Embryonic facial prominence (tissue), 1 donor: ENCODE results near the gene PACSIN3.
"Not testable (repeated sequence)": the region's sequence is repeated elsewhere in the genome, so short reads cannot be mapped to it uniquely, and the experiment has no call there.

ENCODE experiments used
- DNase-seq: peaks from one replicate; pipeline ENCODE4 v3.0.0-alpha.2; 2016; ENCODE audit errors: extremely low spot score

Gene PACSIN3

DNA sequence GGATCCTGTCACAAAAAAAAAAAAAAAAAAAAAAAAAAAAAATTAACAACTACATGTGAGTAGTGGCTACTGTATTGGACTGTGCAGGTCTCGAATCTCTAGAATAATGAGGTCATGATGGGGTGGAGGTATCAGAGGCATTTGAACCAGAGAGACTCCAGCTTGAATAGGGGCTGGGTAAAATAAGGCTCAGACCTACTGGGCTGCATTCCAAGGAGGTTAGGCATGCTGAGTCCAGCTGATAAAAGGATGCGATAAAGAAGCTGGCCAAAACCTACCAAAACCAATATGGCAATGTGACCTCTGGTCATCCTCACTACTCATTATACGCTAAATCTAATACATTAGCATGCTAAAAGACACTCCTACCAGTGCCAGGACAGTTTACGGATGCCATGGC lies 5.9 kb upstream of the PACSIN3 start:
- DNase-seq = no peak

- DNase-seq = not testable (repeated sequence)
Observed at GRCh38 chr11:47191137-47191536, 4.9 kb upstream of the PACSIN3 start.

DNA sequence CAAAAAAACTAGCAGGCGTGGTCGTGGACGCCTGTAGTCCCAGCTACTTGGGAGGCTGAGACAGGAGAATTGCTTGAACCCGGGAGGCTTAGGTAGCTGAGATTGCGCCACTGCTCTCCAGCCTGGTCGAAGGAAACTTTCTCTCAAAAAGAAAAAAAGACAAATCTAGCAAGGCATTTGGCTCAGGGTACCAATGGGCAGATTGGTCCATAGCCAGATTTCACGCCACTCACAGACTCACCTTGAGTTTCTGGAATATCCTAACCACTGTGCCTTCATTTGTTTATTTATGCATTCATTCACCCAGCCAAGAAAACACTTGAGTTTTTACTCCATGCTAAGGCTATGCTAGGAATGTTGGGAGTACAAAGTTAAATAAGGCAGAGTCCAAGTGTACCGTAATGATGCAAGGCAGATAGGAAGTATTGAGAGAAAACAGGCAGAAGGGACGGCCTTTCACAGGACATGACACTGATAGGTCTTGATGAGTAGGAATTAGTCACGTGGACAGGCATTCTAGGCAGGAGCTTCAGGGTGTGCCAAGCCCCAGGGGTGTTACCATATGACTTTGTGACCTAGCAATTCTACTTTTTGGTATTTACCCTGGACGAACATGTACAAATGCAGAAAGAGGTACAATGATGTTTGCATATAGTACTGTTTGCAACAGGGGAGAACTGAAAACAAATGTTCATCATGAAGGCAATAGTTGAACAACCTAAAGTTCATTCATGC lies 3.0 kb upstream of the PACSIN3 start:
- no peak for DNase-seq

- no peak for DNase-seq
Observed at GRCh38 chr11:47188259-47188658, 2.0 kb upstream of the PACSIN3 start.

DNA sequence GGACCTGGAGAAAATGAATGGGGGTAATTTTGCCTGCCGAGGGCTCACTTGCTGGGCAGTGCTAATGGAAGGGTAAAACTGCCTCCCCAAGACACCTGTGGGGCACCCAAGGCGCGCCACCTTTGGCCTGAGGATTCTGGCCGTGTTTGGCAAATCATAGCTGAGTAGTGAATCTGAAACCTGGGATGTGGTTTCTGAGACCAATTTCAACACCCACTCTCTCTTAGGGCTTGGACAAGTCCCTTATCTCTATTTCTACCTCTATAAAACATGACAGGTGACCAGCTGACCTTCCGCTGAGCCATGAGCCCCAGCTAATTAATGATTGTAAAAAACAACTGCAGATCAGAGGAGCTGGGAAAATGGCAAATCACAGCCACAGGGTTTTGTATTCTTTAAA lies 1.5 kb upstream of the PACSIN3 start:
- DNase-seq = no peak

GRCh38 chr11:47186700-47187695 lies 764 bp upstream of the PACSIN3 start:
- DNase-seq = peak; percentile 39

DNA sequence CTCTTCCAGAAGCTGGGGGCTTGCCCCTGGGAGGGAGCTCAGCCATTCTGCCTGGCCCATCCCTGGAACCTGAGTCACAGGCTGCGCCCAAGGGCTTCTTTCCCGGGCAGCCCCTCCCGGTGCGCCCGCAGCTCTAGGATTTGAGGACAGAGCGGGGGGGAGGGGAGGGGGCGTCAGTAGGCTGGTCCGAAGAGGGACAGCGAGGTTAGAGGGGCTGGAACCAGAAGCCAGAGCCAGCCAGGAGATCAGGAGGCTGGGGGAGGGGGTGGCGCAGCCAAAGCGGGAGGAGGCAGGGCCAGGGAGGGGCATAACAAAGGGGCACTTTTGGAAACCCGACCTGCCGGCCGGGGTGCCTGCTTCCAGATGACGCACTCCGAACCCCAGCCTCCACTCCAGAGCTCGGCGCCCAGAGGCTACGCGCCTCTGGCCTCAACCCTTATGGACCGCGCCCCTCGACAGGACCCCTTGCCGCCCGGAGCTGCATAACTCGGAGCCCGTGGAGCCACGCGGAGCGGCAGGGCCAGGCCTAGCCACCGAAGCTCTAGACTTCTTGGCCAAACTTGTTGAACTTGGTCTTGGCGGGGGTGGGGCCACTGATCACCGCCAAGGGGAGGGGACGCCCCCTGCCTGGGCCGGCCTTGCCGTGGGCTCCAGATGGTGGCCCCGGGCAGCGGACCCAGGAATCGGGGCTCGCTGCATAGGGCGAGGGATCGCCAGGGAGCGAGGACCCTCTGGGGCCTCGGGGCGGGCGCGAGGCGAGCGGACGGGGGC lies 744 bp downstream of the PACSIN3 start:
- peak; percentile 34 for DNase-seq

DNA sequence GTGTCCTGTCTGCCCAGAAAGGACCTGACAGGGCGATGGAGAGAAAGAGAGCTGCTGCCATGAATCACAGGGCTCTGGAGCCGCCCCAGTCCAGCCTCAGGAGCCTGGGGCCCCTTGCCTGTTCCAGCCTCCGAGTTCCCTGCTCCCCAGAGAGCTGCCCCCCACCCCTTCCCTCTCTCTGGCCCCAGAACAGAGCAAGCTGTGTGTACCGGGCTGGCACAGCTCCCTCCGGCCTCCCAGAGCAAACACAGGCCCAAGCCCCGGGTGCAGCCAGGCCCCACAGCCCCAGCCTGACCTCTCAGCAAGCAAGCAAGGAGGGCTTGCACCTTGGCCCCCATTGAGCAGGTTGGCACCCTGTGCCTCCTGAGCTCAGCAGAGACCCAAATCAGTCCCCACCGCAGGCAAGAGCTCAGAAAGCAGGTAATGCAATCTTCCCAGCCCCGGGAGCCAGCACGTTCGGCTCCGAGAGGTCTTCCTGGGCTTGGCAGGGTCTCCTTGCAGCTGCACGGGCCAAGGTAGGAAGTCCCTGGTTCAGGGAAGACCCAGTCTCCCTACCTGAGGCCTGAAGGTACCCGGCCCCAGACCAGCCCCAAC lies 1.4 kb downstream of the PACSIN3 start:
- no peak for DNase-seq

DNA sequence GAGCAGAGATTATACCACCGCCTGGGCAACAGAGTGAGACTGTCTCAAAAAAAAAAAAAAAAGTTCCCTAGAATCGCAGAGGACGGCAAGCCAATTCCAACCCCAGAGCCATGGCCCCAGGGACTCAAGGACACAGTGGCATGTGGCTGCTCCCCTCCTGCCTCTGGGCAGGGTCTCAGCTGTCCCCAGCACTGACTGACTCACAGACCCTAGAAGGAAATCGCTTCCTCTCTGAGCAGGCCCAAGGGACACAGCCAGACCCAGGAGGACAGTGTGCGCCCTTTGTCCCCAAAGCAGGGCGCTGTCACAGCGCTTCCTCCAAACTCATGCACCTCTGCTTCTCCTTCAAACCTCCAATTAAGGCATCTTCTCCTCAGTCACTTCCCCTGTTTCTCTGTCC lies 2.3 kb downstream of the PACSIN3 start:
- no peak for DNase-seq

- DNase-seq = no peak
Observed at GRCh38 chr11:47183031-47183856, 3.0 kb downstream of the PACSIN3 start.

DNA sequence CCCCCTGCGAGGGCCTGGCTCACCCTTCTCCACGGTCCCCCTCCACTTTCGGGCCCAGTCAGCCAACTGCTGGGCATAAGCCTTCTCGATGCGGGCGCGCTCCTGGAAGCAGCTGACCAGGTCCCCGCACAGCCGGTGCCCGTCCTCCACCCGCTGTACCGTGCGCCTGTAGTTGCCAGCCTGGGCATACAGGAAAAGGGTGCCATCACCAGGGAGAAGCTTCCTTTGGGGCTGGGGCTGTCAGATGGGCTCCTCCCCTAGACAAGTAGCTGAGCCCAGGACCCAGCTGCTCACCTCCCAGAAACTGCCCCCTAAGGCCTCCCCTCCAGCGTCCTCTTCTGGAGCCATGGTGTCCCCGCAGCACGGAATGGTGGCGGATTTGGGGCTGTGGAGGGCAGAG lies 3.9 kb downstream of the PACSIN3 start:
- no peak for DNase-seq

DNA sequence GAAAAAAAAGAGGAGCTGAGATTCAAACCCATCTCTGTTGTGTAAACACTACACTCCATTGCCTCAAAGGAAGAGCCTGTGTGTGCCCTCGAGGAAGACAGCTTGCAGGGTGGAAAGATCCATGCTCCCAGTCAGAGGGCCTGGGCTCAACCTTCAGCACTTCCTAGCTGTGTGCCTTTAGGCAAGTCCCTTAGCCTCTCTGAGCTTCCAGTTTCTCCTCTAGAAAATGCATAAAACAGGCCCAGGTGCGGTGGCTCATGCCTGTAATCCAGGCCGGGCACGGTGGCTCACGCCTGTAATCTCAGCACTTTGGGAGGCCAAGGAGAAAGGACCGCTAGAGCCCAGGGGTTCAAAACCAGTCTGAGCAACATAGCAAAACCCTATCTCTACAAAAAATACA lies 5.0 kb downstream of the PACSIN3 start:
- no peak for DNase-seq

GRCh38 chr11:47180006-47180787 lies 6.0 kb downstream of the PACSIN3 start:
- DNase-seq = no peak

GRCh38 chr11:47179655-47179991 lies 6.6 kb downstream of the PACSIN3 start:
- no peak for DNase-seq

DNA sequence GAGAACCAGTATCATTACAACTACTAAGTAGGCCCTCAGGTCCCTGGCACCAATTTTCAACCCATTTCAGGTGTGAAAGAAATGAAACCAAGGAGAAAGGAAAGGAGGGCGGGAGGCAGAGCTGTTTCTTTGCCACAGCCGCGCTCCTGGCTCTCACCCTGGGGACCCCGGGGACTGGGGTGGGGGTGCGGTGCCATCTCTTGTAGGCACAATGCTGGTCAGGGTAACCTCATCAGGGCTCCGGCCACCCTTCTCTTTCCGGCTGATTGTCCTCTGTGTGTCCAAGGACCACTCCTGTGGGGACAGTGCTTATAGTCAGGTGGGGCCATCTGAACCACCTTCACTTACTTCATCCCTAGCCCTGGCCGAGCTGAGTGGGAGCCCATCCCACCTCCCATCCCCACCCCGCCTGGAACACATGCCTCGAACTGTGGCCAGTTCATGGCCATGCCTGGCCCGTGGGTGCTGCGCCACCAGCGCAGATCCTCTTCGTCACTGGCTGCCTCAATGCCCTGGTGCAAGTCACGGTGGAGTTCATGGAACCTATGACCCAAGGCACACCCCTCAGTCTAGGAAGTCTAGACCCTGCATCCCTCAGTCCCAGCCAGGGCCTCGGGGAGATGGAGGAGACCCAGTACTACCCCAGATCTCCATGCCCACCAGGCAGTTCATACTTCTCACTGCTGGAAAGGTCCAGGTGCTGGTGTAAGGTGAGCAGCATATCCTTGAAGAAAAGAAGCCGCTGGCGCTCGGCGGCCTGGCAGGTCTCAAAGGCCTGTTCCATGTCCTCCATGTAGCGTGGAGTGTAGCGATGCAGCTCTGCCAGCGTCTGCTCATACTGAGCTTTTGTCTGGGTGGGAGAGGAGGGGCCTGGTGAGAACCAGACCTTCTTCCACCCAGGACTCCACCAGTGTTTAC lies 7.2 kb downstream of the PACSIN3 start:
- no peak for DNase-seq

GRCh38 chr11:47178316-47178715 lies 7.9 kb downstream of the PACSIN3 start:
- DNase-seq = no peak

DNA sequence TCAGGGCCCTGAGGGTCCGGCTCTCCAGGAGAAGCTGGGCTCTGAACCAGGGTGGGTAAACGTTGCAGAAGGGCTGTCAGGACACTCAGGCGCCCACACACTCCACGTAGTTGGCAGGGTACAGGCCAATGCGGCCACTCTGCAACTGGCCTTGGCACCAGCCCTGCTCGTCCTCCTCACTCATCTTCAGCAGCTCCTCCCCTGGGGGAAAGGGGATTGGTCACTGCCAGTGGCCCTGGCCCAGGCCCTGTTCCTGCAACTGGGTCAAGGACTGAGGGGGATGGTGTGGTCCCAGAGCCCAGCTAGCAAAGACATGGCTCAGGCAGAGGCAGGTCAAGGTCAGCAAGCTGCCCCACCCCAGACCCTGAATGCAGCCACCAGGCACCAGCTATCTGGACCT lies 8.4 kb downstream of the PACSIN3 start:
- no peak for DNase-seq

DNA sequence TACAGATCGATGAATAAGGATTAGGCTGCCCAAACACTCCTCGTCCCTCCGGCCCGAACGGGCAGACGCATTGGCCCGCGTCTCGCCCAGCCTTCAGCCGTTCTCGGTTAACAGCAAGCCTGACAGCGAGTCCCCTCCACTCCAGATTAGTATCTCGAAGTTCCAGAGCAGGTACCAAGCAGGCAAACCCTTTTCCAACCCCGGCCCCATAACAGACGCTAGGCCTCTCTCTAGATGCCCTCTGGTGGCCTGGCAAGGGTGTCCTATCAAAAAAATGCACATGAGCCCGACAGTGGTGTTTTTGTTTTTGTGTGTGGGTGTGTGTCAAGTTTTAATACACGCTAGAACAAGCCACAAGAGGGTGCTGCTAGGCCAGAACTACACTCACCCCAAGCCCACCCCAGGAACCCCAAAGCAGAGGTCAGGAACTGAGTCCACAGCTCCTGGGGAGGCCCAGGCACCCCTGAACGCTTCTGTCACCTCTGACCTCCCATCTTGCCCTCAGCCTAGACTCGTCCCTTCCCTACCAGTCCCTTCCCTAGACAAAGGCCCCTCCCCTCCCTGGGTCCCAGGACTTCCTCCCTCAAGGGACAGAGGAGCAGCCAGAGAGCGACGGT lies 8.9 kb downstream of the PACSIN3 start:
- DNase-seq = peak; percentile 71
